GM21529 (cell line): ENCODE data around the gene CPA4.

Experiments used
- ATAC-seq: cut with Tn5 transposase; IDR thresholded peaks from one replicate; pipeline ENCODE4 v1.9.1; 2021; ENCODE audit not compliant: unreplicated experiment

CPA4 gene

GRCh38 chr7:130274983-130275591 lies 17.9 kb upstream of the CPA4 start:
- no peak for ATAC-seq

GRCh38 chr7:130275826-130276297 lies 17.1 kb upstream of the CPA4 start:
- ATAC-seq = no peak

GRCh38 chr7:130276796-130277762 lies 15.9 kb upstream of the CPA4 start:
- ATAC-seq = no peak

- ATAC-seq = no peak
Measured at GRCh38 chr7:130277763-130278643, 15.0 kb upstream of the CPA4 start.

GRCh38 chr7:130278860-130279259 lies 14.1 kb upstream of the CPA4 start:
- no peak for ATAC-seq

GRCh38 chr7:130279286-130279685 lies 13.7 kb upstream of the CPA4 start:
- ATAC-seq = no peak

GRCh38 chr7:130279906-130280305 lies 13.1 kb upstream of the CPA4 start:
- ATAC-seq = no peak

GRCh38 chr7:130281260-130281659 lies 11.7 kb upstream of the CPA4 start:
- no peak for ATAC-seq

GRCh38 chr7:130286881-130287280 lies 6.1 kb upstream of the CPA4 start:
- no peak for ATAC-seq

GRCh38 chr7:130288168-130288567 lies 4.8 kb upstream of the CPA4 start:
- ATAC-seq = no peak

- no peak for ATAC-seq
Measured at GRCh38 chr7:130288829-130289228, 4.1 kb upstream of the CPA4 start.

- no peak for ATAC-seq
Measured at GRCh38 chr7:130289478-130289877, 3.5 kb upstream of the CPA4 start.

GRCh38 chr7:130290745-130291144 lies 2.2 kb upstream of the CPA4 start:
- ATAC-seq = no peak

- ATAC-seq = no peak
Measured at GRCh38 chr7:130293521-130293920, 560 bp downstream of the CPA4 start.

GRCh38 chr7:130294314-130294713 lies 1.4 kb downstream of the CPA4 start:
- ATAC-seq = no peak

- no peak for ATAC-seq
Measured at GRCh38 chr7:130296221-130296951, 3.4 kb downstream of the CPA4 start.

- ATAC-seq = no peak
Measured at GRCh38 chr7:130297628-130298543, 4.9 kb downstream of the CPA4 start.

GRCh38 chr7:130298544-130299326 lies 5.8 kb downstream of the CPA4 start:
- no peak for ATAC-seq

- ATAC-seq = no peak
Measured at GRCh38 chr7:130299866-130300265, 6.9 kb downstream of the CPA4 start.
